Endothelial cell of umbilical vein (primary cell): Measurements from ENCODE around the gene DNAJC28.

ENCODE experiments used
- EZH2 ChIP-seq: IDR thresholded peaks from 2 replicates; pipeline ENCODE4 v1.6.1; 2012; ENCODE audit warnings: borderline replicate concordance, low read depth, mild to moderate bottlenecking, moderate library complexity, low read length, inconsistent platforms; ENCODE audit not compliant: severe bottlenecking
- FOS ChIP-seq: IDR thresholded peaks from 2 replicates; pipeline ENCODE4 v1.6.1; 2011; ENCODE audit warnings: mild to moderate bottlenecking, low read length, moderate library complexity, borderline replicate concordance; ENCODE audit not compliant: insufficient read depth
- GATA2 ChIP-seq: IDR thresholded peaks from 2 replicates; pipeline ENCODE4 v1.7.0; 2011; ENCODE audit warnings: low read depth, mild to moderate bottlenecking, moderate library complexity, mixed read lengths, low read length; ENCODE audit not compliant: insufficient read length, insufficient read depth
- JUN ChIP-seq: IDR thresholded peaks from 2 replicates; pipeline ENCODE4 v1.6.1; 2011; ENCODE audit warnings: borderline replicate concordance, low read depth; ENCODE audit not compliant: insufficient read length, insufficient read depth
- MYC ChIP-seq: IDR thresholded peaks from one replicate; pipeline ENCODE4 v1.6.1; 2011; ENCODE audit warnings: mild to moderate bottlenecking, low read depth, low read length
- POLR2A ChIP-seq: IDR thresholded peaks from 2 replicates; pipeline ENCODE4 v1.6.1; 2012; ENCODE audit warnings: low read depth, mild to moderate bottlenecking, control low read depth, low read length
- POLR2AphosphoS5 ChIP-seq: IDR thresholded peaks from 2 replicates; pipeline ENCODE4 v1.6.1; 2012; ENCODE audit warnings: low read depth, mild to moderate bottlenecking, control low read depth, low read length, moderate library complexity; ENCODE audit not compliant: insufficient read depth
- TF ChIP-seq, protein P1 (sequence below), 2 donors: IDR thresholded peaks; 1 replicate in 1 of 2; 2 replicates in 1 of 2; pipeline ENCODE4 v1.5.1; 2011; ENCODE audit warnings: low read length in 2 of 2, mild to moderate bottlenecking in 2 of 2, moderate library complexity in 2 of 2, control low read depth in 1 of 2, inconsistent platforms in 1 of 2, low read depth in 1 of 2; ENCODE audit not compliant: insufficient read depth in 1 of 2; ENCODE audit errors: extremely low read depth in 1 of 2
- TF ChIP-seq, protein P2 (sequence below): IDR thresholded peaks from 2 replicates; pipeline ENCODE4 v1.6.1; 2011; ENCODE audit not compliant: insufficient read depth, insufficient read length

DNA sequence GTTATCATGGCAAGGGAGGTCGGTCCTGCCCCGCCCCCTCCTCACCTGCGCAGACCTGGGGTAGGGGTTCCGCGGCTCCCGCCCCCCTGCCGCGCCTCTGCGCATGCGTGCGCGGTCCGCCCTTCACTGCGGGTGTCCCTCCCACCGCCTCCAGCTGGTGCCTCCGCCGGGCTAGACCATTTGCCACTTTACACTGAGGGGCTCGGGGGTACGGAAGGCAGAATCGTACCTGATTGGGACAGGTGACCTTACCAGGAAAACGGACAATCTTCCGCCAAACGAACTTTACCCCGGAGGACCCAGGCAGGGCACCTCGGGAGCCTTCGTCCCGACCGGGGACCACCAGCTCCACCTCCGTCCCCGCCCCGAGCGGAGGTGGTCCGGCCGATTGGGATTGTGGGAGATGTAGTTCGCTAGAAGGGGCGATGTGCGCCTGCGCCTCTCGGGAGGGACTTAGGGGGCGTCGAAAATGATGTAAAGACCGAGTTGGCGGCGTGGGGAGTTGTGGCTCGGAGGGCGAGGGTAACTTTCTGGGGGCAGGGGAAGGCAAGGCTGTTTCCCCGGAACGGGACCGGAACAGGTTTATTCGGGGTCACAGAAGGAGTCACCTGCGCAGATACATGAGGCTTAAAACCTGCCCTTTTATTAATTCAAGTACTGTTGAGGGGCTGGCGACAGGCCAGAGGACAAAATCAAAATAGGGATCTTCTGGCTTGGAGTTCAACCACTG is at the start of gene DNAJC28:
- TF ChIP-seq POLR2A, result peak; percentile 58
- TF ChIP-seq, protein P1, sequence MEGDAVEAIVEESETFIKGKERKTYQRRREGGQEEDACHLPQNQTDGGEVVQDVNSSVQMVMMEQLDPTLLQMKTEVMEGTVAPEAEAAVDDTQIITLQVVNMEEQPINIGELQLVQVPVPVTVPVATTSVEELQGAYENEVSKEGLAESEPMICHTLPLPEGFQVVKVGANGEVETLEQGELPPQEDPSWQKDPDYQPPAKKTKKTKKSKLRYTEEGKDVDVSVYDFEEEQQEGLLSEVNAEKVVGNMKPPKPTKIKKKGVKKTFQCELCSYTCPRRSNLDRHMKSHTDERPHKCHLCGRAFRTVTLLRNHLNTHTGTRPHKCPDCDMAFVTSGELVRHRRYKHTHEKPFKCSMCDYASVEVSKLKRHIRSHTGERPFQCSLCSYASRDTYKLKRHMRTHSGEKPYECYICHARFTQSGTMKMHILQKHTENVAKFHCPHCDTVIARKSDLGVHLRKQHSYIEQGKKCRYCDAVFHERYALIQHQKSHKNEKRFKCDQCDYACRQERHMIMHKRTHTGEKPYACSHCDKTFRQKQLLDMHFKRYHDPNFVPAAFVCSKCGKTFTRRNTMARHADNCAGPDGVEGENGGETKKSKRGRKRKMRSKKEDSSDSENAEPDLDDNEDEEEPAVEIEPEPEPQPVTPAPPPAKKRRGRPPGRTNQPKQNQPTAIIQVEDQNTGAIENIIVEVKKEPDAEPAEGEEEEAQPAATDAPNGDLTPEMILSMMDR (IDR thresholded peaks at IDR 0.05; ENCODE audit: extremely low read depth in 1 of 2, insufficient read depth in 1 of 2, low read depth in 1 of 2, low read length in 2 of 2), result no peak
- no peak for TF ChIP-seq POLR2AphosphoS5
- no peak for TF ChIP-seq EZH2
- TF ChIP-seq, protein P2, sequence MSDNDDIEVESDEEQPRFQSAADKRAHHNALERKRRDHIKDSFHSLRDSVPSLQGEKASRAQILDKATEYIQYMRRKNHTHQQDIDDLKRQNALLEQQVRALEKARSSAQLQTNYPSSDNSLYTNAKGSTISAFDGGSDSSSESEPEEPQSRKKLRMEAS, result no peak
- no peak for TF ChIP-seq JUN
- TF ChIP-seq FOS, result no peak
- no peak for TF ChIP-seq MYC
- no peak for TF ChIP-seq GATA2
